Smooth muscle cell (in vitro differentiated cells): Measurements from ENCODE around the gene TMEM266. TPM values are rescaled to one million over a fixed set of nuclear protein-coding genes. Genes with fewer than 3 reads are reported as not detected.

Source experiments
- DNase-seq: peaks from one replicate; lab custom pipeline; 2025; ENCODE audit not compliant: unreplicated experiment; lab: John Stamatoyannopoulos, UW
- H2AFZ ChIP-seq: fragments of 200-600 bp; sonication (generic); 2 replicates; pipeline ENCODE4 v1.6.0; 2016; ENCODE audit warnings: antibody characterized with exemption, low read depth, mild to moderate bottlenecking
- H3F3A ChIP-seq: fragments of 200-600 bp; sonication (generic); 2 replicates; pipeline ENCODE4 v1.6.0; 2017; ENCODE audit warnings: antibody characterized with exemption, low read depth
- H3K27ac ChIP-seq: fragments of 200-600 bp; sonication (generic); 2 replicates; pipeline ENCODE4 v1.5.1; 2016; ENCODE audit warnings: low read depth, mild to moderate bottlenecking
- H3K27me3 ChIP-seq: fragments of 200-600 bp; sonication (generic); 2 replicates; pipeline ENCODE4 v1.6.1; 2016; ENCODE audit warnings: low read depth, mild to moderate bottlenecking
- H3K36me3 ChIP-seq: fragments of 200-600 bp; sonication (generic); 2 replicates; pipeline ENCODE4 v1.5.1; 2016; ENCODE audit warnings: low read depth
- H3K4me1 ChIP-seq: fragments of 200-600 bp; sonication (generic); 2 replicates; pipeline ENCODE4 v1.5.1; 2016; ENCODE audit warnings: low read depth
- H3K4me2 ChIP-seq: fragments of 200-600 bp; sonication (generic); 2 replicates; pipeline ENCODE4 v1.6.0; 2016; ENCODE audit warnings: mild to moderate bottlenecking
- H3K4me3 ChIP-seq: fragments of 200-600 bp; sonication (generic); 2 replicates; pipeline ENCODE4 v1.5.1; 2016; ENCODE audit warnings: mild to moderate bottlenecking
- H3K79me2 ChIP-seq: fragments of 200-600 bp; sonication (generic); 2 replicates; pipeline ENCODE4 v1.6.0; 2016; ENCODE audit warnings: low read depth, mild to moderate bottlenecking
- H3K9ac ChIP-seq: fragments of 200-600 bp; sonication (generic); 2 replicates; pipeline ENCODE4 v1.6.0; 2016; ENCODE audit warnings: low read depth
- H3K9me3 ChIP-seq: fragments of 200-600 bp; sonication (generic); replicated peaks from 2 replicates; pipeline ENCODE4 v1.5.1; 2016; ENCODE audit warnings: low read depth
- H4K20me1 ChIP-seq: fragments of 200-600 bp; sonication (generic); 2 replicates; pipeline ENCODE4 v1.6.0; 2016; ENCODE audit warnings: low read depth
- CTCF ChIP-seq: fragments of 200-600 bp; sonication (generic); IDR thresholded peaks from 2 replicates; pipeline ENCODE4 v1.5.1; 2017; ENCODE audit warnings: borderline replicate concordance, mild to moderate bottlenecking, antibody characterized with exemption; ENCODE audit not compliant: insufficient read depth, poor library complexity, severe bottlenecking
- WGBS: methylation state at CpG from one replicate; pipeline ENCODE4 v1.1.7; 2016; ENCODE audit warnings: low lambda C conversion rate; 5-methylcytosine and 5-hydroxymethylcytosine counted together
- polyA plus RNA-seq: library from polyadenylated mRNA; unstranded; fragments of >200 nt; fragmentation: Nextera tagmentation; extraction: Ambion mirVana; gene quantifications from 2 replicates; pipeline ENCODE4 v1.2.1, GENCODE V29; 2016
- total RNA-seq: library from RNA; depleted of rRNA; stranded (reverse); fragments of >200 nt; gene quantifications from 2 replicates; pipeline ENCODE4 v1.2.3, GENCODE V29; 2014

TMEM266 gene
- total and polyA plus RNA-seq, 2 experiments from 2014 or later: 0.27 TPM; not detected in 1

- Histone ChIP-seq H3K4me3 (no peak overlapping the region), H2AFZ (no peak overlapping the region), H3K27ac (no peak overlapping the region), H3K4me1 (peaks cover 3% of the 10 kb centered on the region), H3K4me2 (no peak overlapping the region), H3K36me3 (no peaks in the 10 kb centered on the region), H3K79me2 (no peaks in the 10 kb centered on the region), H3K27me3 (no peaks in the 10 kb centered on the region), H4K20me1 (no peaks in the 10 kb centered on the region), H3K9me3 (no peaks in the 10 kb centered on the region), H3F3A (no peaks in the 10 kb centered on the region), H3K9ac (no peak overlapping the region)
- 86% methylated on average over 7 of the region's 7 CpGs for WGBS
- TF ChIP-seq CTCF: no peak
- no peak for DNase-seq
Measured at GRCh38 chr15:76152197-76152596, 92.4 kb downstream of the TMEM266 start.

GRCh38 chr15:76153241-76154197 lies 93.7 kb downstream of the TMEM266 start:
- H3K27me3 ChIP-seq: no peaks in the 10 kb centered on the region
- DNase-seq: no peak
- no peak for TF ChIP-seq CTCF

GRCh38 chr15:76155731-76156130 lies 95.9 kb downstream of the TMEM266 start:
- no peak overlapping the region for H3K4me3 ChIP-seq
- H3F3A ChIP-seq: no peaks in the 10 kb centered on the region
- no peak overlapping the region for H3K27ac ChIP-seq
- no peak overlapping the region for H3K4me2 ChIP-seq
- WGBS: 87% methylated on average over 7 of the region's 7 CpGs
- H3K36me3 ChIP-seq: no peaks in the 10 kb centered on the region
- no peaks in the 10 kb centered on the region for H4K20me1 ChIP-seq
- peaks cover 1% of the 10 kb centered on the region for H3K4me1 ChIP-seq
- no peak for TF ChIP-seq CTCF
- no peak for DNase-seq
- no peaks in the 10 kb centered on the region for H3K9me3 ChIP-seq
- H3K9ac ChIP-seq: no peak overlapping the region
- no peaks in the 10 kb centered on the region for H3K27me3 ChIP-seq
- H3K79me2 ChIP-seq: no peaks in the 10 kb centered on the region
- no peak overlapping the region for H2AFZ ChIP-seq

More at GRCh38 chr15:76153241-76154197, 93.7 kb downstream of the TMEM266 start:
- 89% methylated on average over 24 of the region's 24 CpGs for WGBS
- H3K27ac ChIP-seq: no peak overlapping the region
- H3K9ac ChIP-seq: no peak overlapping the region
- H3K4me2 ChIP-seq: no peak overlapping the region
- H3F3A ChIP-seq: no peaks in the 10 kb centered on the region
- H3K36me3 ChIP-seq: no peaks in the 10 kb centered on the region
- no peaks in the 10 kb centered on the region for H3K79me2 ChIP-seq
- no peaks in the 10 kb centered on the region for H3K9me3 ChIP-seq
- H3K4me1 ChIP-seq: peaks cover 3% of the 10 kb centered on the region
- H3K4me3 ChIP-seq: no peak overlapping the region
- no peaks in the 10 kb centered on the region for H4K20me1 ChIP-seq
- no peak overlapping the region for H2AFZ ChIP-seq
